GM12878 (cell line): Measurements from ENCODE around the gene TTC19.

Source experiments
- CHD1 ChIP-seq: IDR thresholded peaks from 2 replicates; pipeline ENCODE4 v1.6.1; 2012; ENCODE audit warnings: low read depth, low read length, improper control_type of control experiment
- CHD2 ChIP-seq: IDR thresholded peaks from 2 replicates; pipeline ENCODE4 v1.6.1; 2011; ENCODE audit warnings: low read depth, low read length, improper control_type of control experiment, borderline replicate concordance
- CTCF ChIP-seq, 3 experiments: IDR thresholded peaks in 2 of 3; conservative IDR thresholded peaks in 1 of 3; 2 replicates each; pipeline ENCODE4 v1.5.1; 2011; ENCODE audit warnings: low read depth in 3 of 3, low read length in 3 of 3, mild to moderate bottlenecking in 3 of 3, control low read depth in 2 of 3, moderate library complexity in 2 of 3, inconsistent platforms in 1 of 3, mixed read lengths in 1 of 3; ENCODE audit not compliant: control insufficient read depth in 2 of 3, insufficient read depth in 1 of 3; ENCODE audit errors: extremely low read depth in 1 of 3
- E2F4 ChIP-seq: IDR thresholded peaks from 2 replicates; pipeline ENCODE4 v1.6.1; 2012; ENCODE audit warnings: low read depth, low read length, improper control_type of control experiment
- JUNB ChIP-seq: IDR thresholded peaks from 2 replicates; pipeline ENCODE4 v1.6.1; 2016; ENCODE audit warnings: antibody characterized with exemption, mild to moderate bottlenecking
- MEF2A ChIP-seq: IDR thresholded peaks from 2 replicates; pipeline ENCODE4 v1.6.1; 2011; ENCODE audit warnings: low read depth, mild to moderate bottlenecking, low read length, moderate library complexity; ENCODE audit not compliant: insufficient read depth
- PBX3 ChIP-seq: IDR thresholded peaks from 2 replicates; pipeline ENCODE4 v1.6.1; 2011; ENCODE audit warnings: mild to moderate bottlenecking, low read depth, low read length, moderate library complexity; ENCODE audit not compliant: insufficient replicate concordance
- POLR2A ChIP-seq: IDR thresholded peaks from 2 replicates; pipeline ENCODE4 v1.6.1; 2011; ENCODE audit warnings: low read depth, mild to moderate bottlenecking, low read length
- POLR2AphosphoS5 ChIP-seq: IDR thresholded peaks from 2 replicates; pipeline ENCODE4 v1.6.1; 2011; ENCODE audit warnings: mild to moderate bottlenecking, low read length, inconsistent platforms
- RBBP5 ChIP-seq: fragments of 200-600 bp; sonication (generic); conservative IDR thresholded peaks from 2 replicates; pipeline ENCODE4 v1.6.1; 2016
- SRF ChIP-seq, 2 experiments: IDR thresholded peaks; 2 replicates each; pipeline ENCODE4 v1.6.1; 2011; ENCODE audit warnings: low read depth in 2 of 2, low read length in 2 of 2, mild to moderate bottlenecking in 1 of 2, moderate library complexity in 1 of 2
- ZNF24 ChIP-seq: fragments of 450-650 bp; IDR thresholded peaks from 2 replicates; pipeline ENCODE4 v1.6.1; 2017; ENCODE audit warnings: antibody characterized with exemption, mild to moderate bottlenecking

GRCh38 chr17:15957206-15957605 is 42.4 kb upstream of the TTC19 start:
- TF ChIP-seq ZNF24 = no peak
- TF ChIP-seq POLR2A = no peak
- no peak for TF ChIP-seq CHD1
- no peak for TF ChIP-seq POLR2AphosphoS5
- TF ChIP-seq E2F4 = no peak
- peak; percentile 64 for TF ChIP-seq PBX3
- no peak for TF ChIP-seq CTCF (IDR thresholded peaks at IDR 0.05 in 2 of 3, conservative IDR thresholded peaks at IDR 0.05 in 1 of 3; ENCODE audit: control insufficient read depth in 2 of 3, extremely low read depth in 1 of 3, insufficient read depth in 1 of 3, low read depth in 3 of 3, low read length in 3 of 3)
- no peak for TF ChIP-seq MEF2A
- TF ChIP-seq CHD2 = no peak
- no peak for TF ChIP-seq SRF (IDR thresholded peaks at IDR 0.05; ENCODE audit: low read depth in 2 of 2, low read length in 2 of 2)
- no peak for TF ChIP-seq RBBP5
- no peak for TF ChIP-seq JUNB
